ENCODE measurements around the gene CDH13. TPM values are rescaled to one million over a fixed set of nuclear protein-coding genes. Genes with fewer than 3 reads are reported as not detected.
A peak's percentile ranks its signal among the peaks of the same experiment; 100 is the strongest.

Gene CDH13
- total RNA-seq, 1 donor from 2014 or later = 161 TPM

DNA sequence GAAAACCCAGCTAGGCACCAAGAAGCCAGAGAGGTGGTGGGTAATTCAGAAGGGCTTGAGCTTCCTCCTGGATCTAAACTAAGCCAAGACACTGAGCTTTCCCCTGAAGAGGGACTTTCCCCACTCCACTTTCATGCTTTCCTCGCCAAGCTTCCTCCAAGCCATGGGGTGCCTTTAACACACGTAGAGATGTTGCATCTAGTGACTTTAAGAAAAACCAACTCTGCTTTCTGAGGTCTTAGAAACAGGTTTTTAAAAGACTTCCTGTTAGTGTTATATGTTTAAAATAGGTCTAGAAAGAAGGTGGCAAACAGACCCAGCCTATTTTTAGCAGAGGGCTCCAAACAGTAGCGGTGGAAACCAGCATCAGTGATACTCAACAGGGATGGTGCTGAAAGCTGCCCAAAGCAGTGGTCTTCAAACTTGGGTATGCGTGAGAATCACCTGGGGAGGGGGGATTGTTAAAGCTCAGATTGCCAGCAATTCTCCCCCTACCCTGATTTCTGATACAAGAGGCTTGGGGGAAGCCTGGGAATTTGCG lies 585.6 kb downstream of the CDH13 start:
- TF ChIP-seq, protein P1, sequence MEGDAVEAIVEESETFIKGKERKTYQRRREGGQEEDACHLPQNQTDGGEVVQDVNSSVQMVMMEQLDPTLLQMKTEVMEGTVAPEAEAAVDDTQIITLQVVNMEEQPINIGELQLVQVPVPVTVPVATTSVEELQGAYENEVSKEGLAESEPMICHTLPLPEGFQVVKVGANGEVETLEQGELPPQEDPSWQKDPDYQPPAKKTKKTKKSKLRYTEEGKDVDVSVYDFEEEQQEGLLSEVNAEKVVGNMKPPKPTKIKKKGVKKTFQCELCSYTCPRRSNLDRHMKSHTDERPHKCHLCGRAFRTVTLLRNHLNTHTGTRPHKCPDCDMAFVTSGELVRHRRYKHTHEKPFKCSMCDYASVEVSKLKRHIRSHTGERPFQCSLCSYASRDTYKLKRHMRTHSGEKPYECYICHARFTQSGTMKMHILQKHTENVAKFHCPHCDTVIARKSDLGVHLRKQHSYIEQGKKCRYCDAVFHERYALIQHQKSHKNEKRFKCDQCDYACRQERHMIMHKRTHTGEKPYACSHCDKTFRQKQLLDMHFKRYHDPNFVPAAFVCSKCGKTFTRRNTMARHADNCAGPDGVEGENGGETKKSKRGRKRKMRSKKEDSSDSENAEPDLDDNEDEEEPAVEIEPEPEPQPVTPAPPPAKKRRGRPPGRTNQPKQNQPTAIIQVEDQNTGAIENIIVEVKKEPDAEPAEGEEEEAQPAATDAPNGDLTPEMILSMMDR (IDR thresholded peaks at IDR 0.05; ENCODE audit: borderline replicate concordance) = no peak
- no peaks in the 10 kb centered on the region for H3K36me3 ChIP-seq
- H3K9me3 ChIP-seq (replicated peaks) = peaks cover 9% of the 10 kb centered on the region
- H3K27me3 ChIP-seq (ENCODE audit: low read depth) = no peaks in the 10 kb centered on the region
- intact Hi-C loops (cut with micrococcal nuclease) = no loop called here
- H3K4me3 ChIP-seq = no peak overlapping the region
- H3K27ac ChIP-seq (replicated peaks) = no peak overlapping the region
- no peak for DNase-seq
- peaks cover 13% of the 10 kb centered on the region for H3K4me1 ChIP-seq

DNA sequence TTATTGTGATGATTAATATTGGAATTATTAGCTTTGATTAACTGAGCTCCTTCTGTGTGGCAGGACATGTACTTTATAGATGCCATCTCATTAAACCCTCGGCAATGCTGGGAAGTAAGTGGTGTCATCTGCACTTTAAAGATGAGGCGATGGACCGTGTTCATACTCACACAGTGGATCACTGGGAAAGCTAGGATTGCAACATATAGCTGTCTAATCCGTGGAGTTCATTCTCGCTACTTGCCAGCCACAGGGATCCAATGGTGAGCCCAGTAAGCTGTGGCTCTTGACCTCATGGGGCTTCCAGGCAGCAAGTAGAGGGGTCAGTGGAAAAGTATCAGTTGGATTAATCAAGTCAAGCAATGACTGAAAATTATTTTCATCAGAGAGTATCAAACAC lies 587.9 kb downstream of the CDH13 start:
- Histone ChIP-seq H3K27ac (replicated peaks) (no peak overlapping the region), H3K27me3 (ENCODE audit: low read depth) (no peaks in the 10 kb centered on the region), H3K4me1 (peaks cover 13% of the 10 kb centered on the region), H3K4me3 (no peak overlapping the region), H3K36me3 (no peaks in the 10 kb centered on the region), H3K9me3 (replicated peaks) (peaks cover 9% of the 10 kb centered on the region)
- DNase-seq = no peak
- TF ChIP-seq, protein P1 (IDR thresholded peaks at IDR 0.05; ENCODE audit: borderline replicate concordance) = no peak
- intact Hi-C loops (cut with micrococcal nuclease) = no loop called here

DNA sequence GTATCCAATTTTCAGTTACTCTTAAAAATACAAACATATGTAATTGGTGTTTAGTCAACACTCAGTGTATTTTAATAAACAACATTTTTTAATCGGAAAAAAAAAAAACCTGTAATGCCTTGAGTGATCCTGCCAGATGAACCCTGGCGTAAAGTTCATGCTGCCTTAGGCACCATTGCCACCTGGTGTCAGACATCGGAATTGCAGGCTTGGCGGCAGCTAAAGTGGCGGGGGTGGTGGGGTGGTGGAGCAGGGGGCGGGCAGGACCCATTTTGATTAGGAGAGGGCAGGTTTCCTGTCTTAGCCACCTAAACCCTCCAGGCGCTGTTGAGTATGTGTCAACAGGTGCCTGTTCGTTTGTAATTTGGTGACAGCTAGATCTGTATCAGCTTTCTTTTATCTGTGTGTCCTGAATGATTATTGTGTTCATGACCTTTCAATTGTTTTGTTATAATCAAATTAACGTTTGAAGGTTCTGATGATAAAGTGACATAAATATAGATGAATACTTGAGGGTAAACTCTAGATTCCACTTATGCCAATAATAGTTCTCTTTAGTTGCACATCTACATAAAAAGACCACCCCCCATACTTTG lies 588.7 kb downstream of the CDH13 start:
- peaks cover 9% of the 10 kb centered on the region for H3K9me3 ChIP-seq (replicated peaks)
- no peaks in the 10 kb centered on the region for H3K36me3 ChIP-seq
- peaks cover 13% of the 10 kb centered on the region for H3K4me1 ChIP-seq
- no peak overlapping the region for H3K4me3 ChIP-seq
- H3K27ac ChIP-seq (replicated peaks) = no peak overlapping the region
- H3K27me3 ChIP-seq (ENCODE audit: low read depth) = no peaks in the 10 kb centered on the region
- no peak for DNase-seq
- TF ChIP-seq, protein P1 (IDR thresholded peaks at IDR 0.05; ENCODE audit: borderline replicate concordance) = peak; percentile 63
- intact Hi-C loops (cut with micrococcal nuclease) = no loop called here

DNA sequence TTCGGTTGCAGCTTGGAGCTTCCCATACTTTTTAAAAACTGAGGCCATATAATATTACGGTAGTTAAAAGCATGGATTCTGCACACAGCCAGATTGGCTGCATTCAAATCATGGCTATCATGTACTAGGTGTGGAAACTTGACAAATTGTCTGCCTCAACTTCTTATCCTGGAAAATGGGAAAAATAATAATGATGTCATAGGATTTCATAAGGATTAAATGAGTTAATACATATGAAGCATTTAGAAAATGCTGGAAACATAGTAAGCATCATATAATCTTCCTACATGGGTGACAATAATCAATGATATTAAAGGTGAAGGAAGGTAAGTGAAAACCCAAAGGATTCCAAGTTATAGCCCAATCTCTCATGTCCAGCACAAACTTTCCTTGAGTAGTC lies 592.5 kb downstream of the CDH13 start:
- Histone ChIP-seq H3K4me1 (peaks cover 5% of the 10 kb centered on the region), H3K9me3 (replicated peaks) (peaks cover 9% of the 10 kb centered on the region), H3K27me3 (ENCODE audit: low read depth) (no peaks in the 10 kb centered on the region), H3K27ac (replicated peaks) (no peak overlapping the region), H3K4me3 (no peak overlapping the region), H3K36me3 (no peaks in the 10 kb centered on the region)
- DNase-seq = no peak
- intact Hi-C loops (cut with micrococcal nuclease) = no loop called here
- TF ChIP-seq, protein P1 (IDR thresholded peaks at IDR 0.05; ENCODE audit: borderline replicate concordance) = no peak

DNA sequence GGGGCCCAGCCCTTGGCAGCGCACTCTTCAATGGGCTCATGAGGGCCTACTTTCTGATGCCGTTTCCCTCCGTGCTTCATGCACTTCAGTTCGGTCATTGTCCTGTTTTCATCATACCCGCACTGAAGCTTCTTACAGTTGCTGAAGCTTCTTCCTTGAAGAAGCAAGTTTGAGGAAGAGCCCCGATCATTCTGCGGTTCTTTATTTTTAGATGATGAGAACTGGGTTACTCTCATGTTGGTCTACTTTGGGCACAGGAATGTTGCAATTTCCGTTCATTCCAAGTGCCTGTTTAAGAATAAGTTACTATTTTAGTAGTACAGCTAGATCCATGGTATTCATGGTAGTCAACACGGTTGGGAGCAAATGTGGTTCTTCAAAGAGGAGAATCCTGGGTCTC lies 593.3 kb downstream of the CDH13 start:
- TF ChIP-seq, protein P1 (IDR thresholded peaks at IDR 0.05; ENCODE audit: borderline replicate concordance) = no peak
- Histone ChIP-seq H3K36me3 (no peaks in the 10 kb centered on the region), H3K4me1 (peaks cover 13% of the 10 kb centered on the region), H3K27me3 (ENCODE audit: low read depth) (no peaks in the 10 kb centered on the region), H3K27ac (replicated peaks) (no peak overlapping the region), H3K9me3 (replicated peaks) (peaks cover 8% of the 10 kb centered on the region), H3K4me3 (no peak overlapping the region)
- no peak for DNase-seq
- intact Hi-C loops (cut with micrococcal nuclease) = no loop called here

Measured in left ventricle myocardium inferior (tissue), 1 donor.